Mesothelial cell of epicardium (in vitro differentiated cells): ENCODE results near the gene ADGRL2. TPM values are rescaled to one million over a fixed set of nuclear protein-coding genes. Genes with fewer than 3 reads are reported as not detected.

ENCODE experiments used
- DNase-seq, 2 experiments: peaks; one replicate each; pipeline ENCODE4 v3.0.0; 2021; ENCODE audit warnings: low spot score in 2 of 2; ENCODE audit not compliant: unreplicated experiment in 2 of 2
- H3K27ac Mint-ChIP-seq: 2 replicates; pipeline ENCODE4 v1.8.0; 2021; ENCODE audit warnings: mixed read lengths
- H3K27me3 Mint-ChIP-seq: 2 replicates; pipeline ENCODE4 v1.8.0; 2021; ENCODE audit warnings: low read depth, mixed read lengths
- H3K36me3 Mint-ChIP-seq: 2 replicates; pipeline ENCODE4 v1.8.0; 2021; ENCODE audit warnings: mixed read lengths
- H3K4me1 Mint-ChIP-seq: 2 replicates; pipeline ENCODE4 v1.8.0; 2021; ENCODE audit warnings: mixed read lengths
- H3K4me3 Mint-ChIP-seq: 2 replicates; pipeline ENCODE4 v1.8.0; 2021; ENCODE audit warnings: mild to moderate bottlenecking, moderate library complexity, mixed read lengths
- H3K9me3 Mint-ChIP-seq: 2 replicates; pipeline ENCODE4 v1.8.0; 2021; ENCODE audit warnings: mixed read lengths
- CTCF ChIP-seq: fragments of 200-600 bp; sonication (generic); IDR thresholded peaks from one replicate; pipeline ENCODE4 v1.5.0; 2021; ENCODE audit warnings: antibody characterized with exemption; ENCODE audit not compliant: unreplicated experiment
- total RNA-seq: library from RNA; stranded (reverse); gene quantifications from 3 replicates; pipeline ENCODE4 v1.2.1, GENCODE V29; 2021

The ADGRL2 gene
- total RNA-seq, 1 donor from 2014 or later = 83.4 TPM

- H3K4me3 Mint-ChIP-seq = no peak overlapping the region
- H3K4me1 Mint-ChIP-seq = peaks cover 28% of the 10 kb centered on the region
- H3K9me3 Mint-ChIP-seq = no peaks in the 10 kb centered on the region
- DNase-seq = no peak
- H3K27me3 Mint-ChIP-seq = no peaks in the 10 kb centered on the region
- H3K36me3 Mint-ChIP-seq = peaks cover 14% of the 10 kb centered on the region
- no peak for TF ChIP-seq CTCF
- no peak overlapping the region for H3K27ac Mint-ChIP-seq
These were observed 150.0 kb downstream of the ADGRL2 start for GRCh38 chr1:81950591-81951244.

GRCh38 chr1:81954534-81955020 lies 153.8 kb downstream of the ADGRL2 start:
- Mint-ChIP-seq H3K27ac (no peak overlapping the region), H3K4me1 (peaks cover 14% of the 10 kb centered on the region), H3K9me3 (peaks cover 11% of the 10 kb centered on the region), H3K36me3 (peaks cover 29% of the 10 kb centered on the region), H3K4me3 (no peak overlapping the region), H3K27me3 (no peaks in the 10 kb centered on the region)
- TF ChIP-seq CTCF = no peak
- DNase-seq = no peak

GRCh38 chr1:81967951-81968350 lies 167.2 kb downstream of the ADGRL2 start:
- Mint-ChIP-seq H3K27ac (no peak overlapping the region), H3K9me3 (no peaks in the 10 kb centered on the region), H3K4me1 (no peaks in the 10 kb centered on the region), H3K36me3 (peaks cover 37% of the 10 kb centered on the region), H3K27me3 (no peaks in the 10 kb centered on the region), H3K4me3 (no peak overlapping the region)
- DNase-seq = no peak
- no peak for TF ChIP-seq CTCF

GRCh38 chr1:81970416-81970815 lies 169.7 kb downstream of the ADGRL2 start:
- Mint-ChIP-seq H3K9me3 (no peaks in the 10 kb centered on the region), H3K4me3 (no peak overlapping the region), H3K4me1 (peaks cover 3% of the 10 kb centered on the region), H3K36me3 (peaks cover 41% of the 10 kb centered on the region), H3K27ac (no peak overlapping the region), H3K27me3 (no peaks in the 10 kb centered on the region)
- no peak for TF ChIP-seq CTCF
- no peak for DNase-seq

- DNase-seq = no peak
- Mint-ChIP-seq H3K27me3 (no peaks in the 10 kb centered on the region), H3K9me3 (no peaks in the 10 kb centered on the region), H3K27ac (no peak overlapping the region), H3K4me1 (peaks cover 12% of the 10 kb centered on the region), H3K36me3 (peaks cover 19% of the 10 kb centered on the region), H3K4me3 (no peak overlapping the region)
- no peak for TF ChIP-seq CTCF
These were observed 173.6 kb downstream of the ADGRL2 start for GRCh38 chr1:81974222-81974841.
